HG03095 (cell line): Measurements from ENCODE around the gene SLC5A6.

Source experiments
- ATAC-seq: cut with Tn5 transposase; IDR thresholded peaks from one replicate; pipeline ENCODE4 v1.9.1; 2021; ENCODE audit warnings: moderate library complexity; ENCODE audit not compliant: unreplicated experiment

SLC5A6 gene

GRCh38 chr2:27211943-27212625 is at the start of gene SLC5A6, which contains the start of gene ATRAID:
SLC5A6 (minus strand) TSS chr2:27212268; CDS start chr2:27207650, 4,618 bp downstream.
ATRAID (plus strand) TSS chr2:27212041; CDS start chr2:27212369, 328 bp downstream.
- ATAC-seq, result peak; percentile 81

- no peak for ATAC-seq
Observed at GRCh38 chr2:27261241-27261925, 49.3 kb upstream of the SLC5A6 start.

GRCh38 chr2:27258051-27258450 is 46.0 kb upstream of the SLC5A6 start:
- ATAC-seq, result no peak

- no peak for ATAC-seq
Observed at GRCh38 chr2:27256855-27257454, 44.9 kb upstream of the SLC5A6 start.

- no peak for ATAC-seq
Observed at GRCh38 chr2:27255660-27256059, 43.6 kb upstream of the SLC5A6 start.

- ATAC-seq, result no peak
Observed at GRCh38 chr2:27255187-27255586, 43.1 kb upstream of the SLC5A6 start.

- no peak for ATAC-seq
Observed at GRCh38 chr2:27251766-27252165, 39.7 kb upstream of the SLC5A6 start.

GRCh38 chr2:27250652-27251379 is 38.7 kb upstream of the SLC5A6 start:
- no peak for ATAC-seq

GRCh38 chr2:27249891-27250651 is 38.0 kb upstream of the SLC5A6 start:
- ATAC-seq, result no peak

GRCh38 chr2:27249159-27249890 is 37.3 kb upstream of the SLC5A6 start:
- ATAC-seq, result no peak

GRCh38 chr2:27247893-27248292 is 35.8 kb upstream of the SLC5A6 start:
- ATAC-seq, result no peak

- no peak for ATAC-seq
Observed at GRCh38 chr2:27245626-27246025, 33.6 kb upstream of the SLC5A6 start.

GRCh38 chr2:27245116-27245515 is 33.0 kb upstream of the SLC5A6 start:
- ATAC-seq, result no peak

GRCh38 chr2:27243391-27244130 is 31.5 kb upstream of the SLC5A6 start:
- ATAC-seq, result no peak

GRCh38 chr2:27242614-27242951 is 30.5 kb upstream of the SLC5A6 start:
- ATAC-seq, result no peak

- ATAC-seq, result no peak
Observed at GRCh38 chr2:27241761-27242613, 29.9 kb upstream of the SLC5A6 start.

GRCh38 chr2:27240406-27240805 is 28.3 kb upstream of the SLC5A6 start:
- ATAC-seq, result no peak

- no peak for ATAC-seq
Observed at GRCh38 chr2:27238976-27239375, 26.9 kb upstream of the SLC5A6 start.
